ENCODE results near the gene BARHL1. TPM values are rescaled to one million over a fixed set of nuclear protein-coding genes. Genes with fewer than 3 reads are reported as not detected.

BARHL1 gene
- total and polyA plus RNA-seq, 4 donors = not detected

DNA sequence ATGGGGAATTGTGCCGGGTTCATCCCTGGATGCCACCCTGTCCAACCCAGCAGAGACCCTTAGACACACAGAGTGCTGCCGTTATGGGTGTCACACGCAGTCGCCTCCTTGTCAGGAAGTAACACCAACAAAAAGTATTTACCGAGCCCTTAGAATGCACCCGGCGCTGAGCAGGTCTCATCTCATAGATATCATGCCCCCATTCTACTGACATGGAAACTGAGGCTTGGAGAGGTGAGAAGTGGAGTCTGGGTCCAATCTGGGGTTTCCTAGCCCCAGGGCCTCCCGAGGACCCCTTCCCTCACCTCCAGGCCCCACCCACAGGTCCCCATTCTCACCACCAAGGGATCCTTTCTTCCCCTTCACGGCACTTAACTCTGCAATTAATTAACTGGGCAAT lies 36.8 kb upstream of the BARHL1 start:
- H3K27ac ChIP-seq (ENCODE audit: low read depth in 1 of 2, low read length in 1 of 2) = no peak overlapping the region
- H3K36me3 ChIP-seq (ENCODE audit: control insufficient read depth in 4 of 4, insufficient read depth in 4 of 4, low read length in 4 of 4) = no peaks in the 10 kb centered on the region
- no peak overlapping the region for H3K9ac ChIP-seq (ENCODE audit: insufficient read depth in 1 of 2, low read length in 2 of 2)
- no peak overlapping the region for H3K4me3 ChIP-seq
- H3K4me1 ChIP-seq (ENCODE audit: control insufficient read depth in 5 of 5, insufficient read depth in 5 of 5, low read length in 5 of 5) = peaks cover 0 to 13% (median 2%) of the 10 kb centered on the region in 5 donors
- no peak for ATAC-seq (ENCODE audit: insufficient read depth, low FRiP score)
- peaks cover 0 to 6% (median 0%) of the 10 kb centered on the region in 4 donors for H3K9me3 ChIP-seq (ENCODE audit: control insufficient read depth in 4 of 4, insufficient read depth in 3 of 4, low read length in 3 of 4)
- WGBS, 2 donors = 77 to 80% methylated on average over 9 of the region's 9 CpGs
- H3K27me3 ChIP-seq (ENCODE audit: control insufficient read depth in 3 of 3, insufficient read depth in 3 of 3, low read length in 2 of 3) = no peaks in the 10 kb centered on the region
- TF ChIP-seq, protein P1, sequence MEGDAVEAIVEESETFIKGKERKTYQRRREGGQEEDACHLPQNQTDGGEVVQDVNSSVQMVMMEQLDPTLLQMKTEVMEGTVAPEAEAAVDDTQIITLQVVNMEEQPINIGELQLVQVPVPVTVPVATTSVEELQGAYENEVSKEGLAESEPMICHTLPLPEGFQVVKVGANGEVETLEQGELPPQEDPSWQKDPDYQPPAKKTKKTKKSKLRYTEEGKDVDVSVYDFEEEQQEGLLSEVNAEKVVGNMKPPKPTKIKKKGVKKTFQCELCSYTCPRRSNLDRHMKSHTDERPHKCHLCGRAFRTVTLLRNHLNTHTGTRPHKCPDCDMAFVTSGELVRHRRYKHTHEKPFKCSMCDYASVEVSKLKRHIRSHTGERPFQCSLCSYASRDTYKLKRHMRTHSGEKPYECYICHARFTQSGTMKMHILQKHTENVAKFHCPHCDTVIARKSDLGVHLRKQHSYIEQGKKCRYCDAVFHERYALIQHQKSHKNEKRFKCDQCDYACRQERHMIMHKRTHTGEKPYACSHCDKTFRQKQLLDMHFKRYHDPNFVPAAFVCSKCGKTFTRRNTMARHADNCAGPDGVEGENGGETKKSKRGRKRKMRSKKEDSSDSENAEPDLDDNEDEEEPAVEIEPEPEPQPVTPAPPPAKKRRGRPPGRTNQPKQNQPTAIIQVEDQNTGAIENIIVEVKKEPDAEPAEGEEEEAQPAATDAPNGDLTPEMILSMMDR (IDR thresholded peaks at IDR 0.05; ENCODE audit: control extremely low read depth, extremely low read depth) = no peak
- DNase-seq = no peak

DNA sequence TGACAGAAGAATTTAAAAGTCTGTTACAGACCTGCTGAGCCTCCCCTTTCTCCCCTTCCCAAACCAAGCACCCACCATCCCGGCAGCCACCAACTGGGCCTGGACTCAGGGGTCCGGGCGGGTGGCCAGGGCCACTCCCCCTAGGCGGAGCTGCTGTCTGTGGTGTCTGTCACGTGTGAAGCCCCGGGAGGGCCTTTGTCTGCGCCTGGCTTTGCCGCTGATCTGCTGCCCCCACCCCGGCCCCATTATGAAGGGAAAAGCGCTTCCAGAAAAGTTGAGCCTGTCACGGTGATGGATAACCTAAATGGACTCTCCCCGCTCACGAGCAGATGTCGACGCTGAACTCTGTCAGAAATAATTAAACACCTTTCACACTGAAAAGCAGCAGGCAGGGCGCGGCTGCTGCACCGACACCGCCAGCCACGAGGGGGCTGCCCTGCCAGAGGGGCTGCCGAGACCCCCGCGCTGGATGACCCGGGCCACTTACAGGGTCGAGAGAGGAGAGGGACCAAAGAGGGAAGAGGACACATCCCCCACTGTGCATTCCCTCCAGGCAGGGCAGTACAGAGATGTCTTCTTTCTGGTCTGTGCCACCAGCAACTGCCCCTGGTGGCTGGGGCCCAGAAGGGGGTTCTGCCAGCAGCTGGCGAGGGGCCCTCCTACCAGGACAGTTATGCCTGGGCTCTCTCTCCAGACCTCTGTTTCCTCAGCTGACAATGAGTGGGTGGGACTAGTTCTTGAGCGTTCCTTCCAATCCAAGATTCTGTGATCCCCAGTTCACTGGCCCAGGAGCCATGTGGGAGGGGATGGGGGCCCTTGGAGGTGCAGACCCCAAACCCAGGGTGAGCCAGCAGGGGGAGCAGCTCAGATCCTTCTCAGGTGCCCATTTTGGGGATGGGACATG lies 36.0 kb upstream of the BARHL1 start:
- 4 to 5% methylated on average over 27 of the region's 27 CpGs for WGBS, 2 donors
- Histone ChIP-seq H3K9me3 (ENCODE audit: control insufficient read depth in 4 of 4, insufficient read depth in 3 of 4, low read length in 3 of 4) (peaks cover 0 to 6% (median 0%) of the 10 kb centered on the region in 4 donors), H3K4me1 (ENCODE audit: control insufficient read depth in 5 of 5, insufficient read depth in 5 of 5, low read length in 5 of 5) (peaks cover 0 to 13% (median 2%) of the 10 kb centered on the region in 5 donors), H3K27me3 (ENCODE audit: control insufficient read depth in 3 of 3, insufficient read depth in 3 of 3, low read length in 2 of 3) (no peaks in the 10 kb centered on the region), H3K27ac (ENCODE audit: low read depth in 1 of 2, low read length in 1 of 2) (no peak overlapping the region), H3K36me3 (ENCODE audit: control insufficient read depth in 4 of 4, insufficient read depth in 4 of 4, low read length in 4 of 4) (no peaks in the 10 kb centered on the region), H3K9ac (ENCODE audit: insufficient read depth in 1 of 2, low read length in 2 of 2) (no peak overlapping the region), H3K4me3 (no peak overlapping the region)
- peak; percentile 83 to 87 (median 85) for DNase-seq
- no peak for ATAC-seq (ENCODE audit: insufficient read depth, low FRiP score)
- TF ChIP-seq, protein P1 (IDR thresholded peaks at IDR 0.05; ENCODE audit: control extremely low read depth, extremely low read depth) = no peak

DNA sequence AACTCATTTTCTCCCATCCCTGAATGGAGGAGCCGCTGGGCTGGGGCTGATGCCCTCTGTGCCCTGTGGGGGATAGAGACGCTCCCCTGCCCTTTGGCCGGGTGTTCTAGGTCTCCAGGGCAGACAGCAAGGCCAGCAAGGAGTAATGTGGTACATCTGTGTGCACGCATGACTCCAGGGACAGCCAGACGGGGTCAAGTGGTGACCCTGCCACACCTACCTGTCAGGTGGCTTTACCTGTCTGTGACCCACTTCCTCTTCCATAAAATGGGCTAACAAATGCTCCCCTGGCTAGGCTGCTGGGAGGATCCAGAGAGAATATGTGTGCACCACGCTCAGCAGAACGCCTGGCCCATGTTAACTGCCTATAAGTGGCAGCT lies 35.4 kb upstream of the BARHL1 start:
- Histone ChIP-seq H3K4me3 (no peak overlapping the region), H3K36me3 (ENCODE audit: control insufficient read depth in 4 of 4, insufficient read depth in 4 of 4, low read length in 4 of 4) (no peaks in the 10 kb centered on the region), H3K4me1 (ENCODE audit: control insufficient read depth in 5 of 5, insufficient read depth in 5 of 5, low read length in 5 of 5) (peaks cover 0 to 13% (median 2%) of the 10 kb centered on the region in 5 donors), H3K27me3 (ENCODE audit: control insufficient read depth in 3 of 3, insufficient read depth in 3 of 3, low read length in 2 of 3) (no peaks in the 10 kb centered on the region), H3K9me3 (ENCODE audit: control insufficient read depth in 4 of 4, insufficient read depth in 3 of 4, low read length in 3 of 4) (peaks cover 0 to 6% (median 0%) of the 10 kb centered on the region in 4 donors), H3K27ac (ENCODE audit: low read depth in 1 of 2, low read length in 1 of 2) (no peak overlapping the region), H3K9ac (ENCODE audit: insufficient read depth in 1 of 2, low read length in 2 of 2) (no peak overlapping the region)
- DNase-seq = no peak
- ATAC-seq (ENCODE audit: insufficient read depth, low FRiP score) = no peak
- WGBS, 2 donors = 73 to 85% methylated on average over 7 of the region's 7 CpGs
- TF ChIP-seq, protein P1 (IDR thresholded peaks at IDR 0.05; ENCODE audit: control extremely low read depth, extremely low read depth) = no peak
